HUDEP-2 (cell line): ENCODE results near the gene ZFPM1.
A peak's percentile ranks its signal among the peaks of the same experiment; 100 is the strongest.

Experiments used
- DNase-seq, 76 experiments: peaks; one replicate each; lab custom pipeline; 2025; ENCODE audit not compliant: unreplicated experiment in 76 of 76; lab: John Stamatoyannopoulos, UW

Gene ZFPM1

GRCh38 chr16:88524274-88524972 lies 71.3 kb downstream of the ZFPM1 start:
- DNase-seq, result no peak

DNA sequence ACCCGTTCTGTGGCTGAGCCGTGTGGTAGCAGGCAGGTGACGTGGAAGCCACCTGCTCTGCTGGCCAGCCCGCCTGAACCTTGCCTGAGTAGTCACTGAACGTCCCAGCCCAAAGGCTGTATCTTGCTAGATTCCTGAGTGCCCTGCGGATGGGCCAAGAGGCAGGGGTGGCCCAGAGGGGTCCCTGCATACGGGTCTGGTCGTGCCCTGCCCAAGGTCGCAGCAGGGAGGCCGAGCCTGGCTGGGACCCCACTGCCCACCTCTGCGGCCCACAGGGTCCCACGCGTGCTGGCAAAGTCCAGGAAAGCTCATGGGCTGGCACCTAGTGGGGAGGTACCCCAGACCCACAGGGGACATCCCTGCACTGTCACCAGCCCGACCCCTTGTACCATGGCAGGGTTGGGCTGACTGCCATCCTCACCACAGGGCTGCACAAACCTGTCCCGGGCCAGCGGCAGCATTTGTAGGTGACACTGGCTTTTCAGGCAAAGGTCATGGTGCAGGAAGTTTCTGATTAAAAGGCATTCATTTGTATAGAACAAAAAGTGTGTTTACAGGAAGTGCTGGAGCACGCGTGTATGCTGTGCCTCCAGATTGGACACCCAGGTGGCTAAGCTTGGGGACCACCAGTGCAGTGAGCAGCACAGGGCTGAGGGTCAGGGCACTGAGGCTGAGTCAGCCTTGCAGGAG lies 72.0 kb downstream of the ZFPM1 start:
- DNase-seq, result peak in 1 of 76 experiments; percentile 34

- DNase-seq, result no peak
Measured at GRCh38 chr16:88525663-88525990, 72.5 kb downstream of the ZFPM1 start.

DNA sequence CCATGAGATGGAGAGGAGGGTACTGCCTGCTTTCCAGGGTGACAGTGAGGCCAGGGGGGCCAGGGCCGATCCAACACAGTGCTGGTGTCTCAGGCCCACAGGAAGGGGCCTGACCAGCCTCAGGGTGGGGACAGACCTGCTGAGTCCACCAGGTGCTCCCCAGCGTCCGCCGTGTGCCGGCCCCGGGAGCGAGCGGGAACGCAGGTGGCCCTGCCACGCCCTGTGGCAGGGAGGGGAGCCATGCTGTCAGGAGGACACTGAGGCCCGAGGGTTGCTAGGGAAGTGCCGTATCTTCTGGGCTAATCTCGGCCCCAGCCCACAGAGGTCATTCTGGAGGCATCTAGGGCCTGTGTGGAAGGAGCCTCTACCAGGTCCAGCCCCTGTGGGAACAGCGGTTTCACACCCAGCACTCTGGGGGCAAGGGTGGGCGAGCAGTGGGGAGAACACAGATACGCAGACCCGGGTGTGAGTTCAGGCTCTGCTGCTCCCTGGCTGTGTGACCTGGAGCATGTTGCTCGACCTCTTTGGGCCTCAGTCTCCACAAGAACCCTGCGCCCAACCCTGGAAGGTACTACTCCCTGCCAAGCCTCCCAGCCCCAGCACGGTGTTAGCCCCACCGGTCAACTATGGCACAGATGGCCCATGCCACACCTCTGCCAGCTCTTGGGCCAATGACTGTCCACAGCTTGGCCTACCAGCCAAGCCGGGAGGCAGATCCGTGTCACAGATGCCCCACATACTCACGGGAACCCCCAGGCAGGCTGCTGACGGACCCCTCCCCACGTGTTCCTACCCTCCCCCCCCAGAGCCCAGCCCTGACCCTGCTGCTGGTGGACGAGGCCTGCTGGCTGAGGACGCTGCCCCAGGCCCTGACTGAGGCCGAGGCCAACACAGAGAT lies 73.2 kb downstream of the ZFPM1 start:
- DNase-seq, result peak in 16 of 76 experiments; percentile 13 to 55 (median 25)

GRCh38 chr16:88526906-88527185 lies 73.8 kb downstream of the ZFPM1 start:
- DNase-seq, result no peak

DNA sequence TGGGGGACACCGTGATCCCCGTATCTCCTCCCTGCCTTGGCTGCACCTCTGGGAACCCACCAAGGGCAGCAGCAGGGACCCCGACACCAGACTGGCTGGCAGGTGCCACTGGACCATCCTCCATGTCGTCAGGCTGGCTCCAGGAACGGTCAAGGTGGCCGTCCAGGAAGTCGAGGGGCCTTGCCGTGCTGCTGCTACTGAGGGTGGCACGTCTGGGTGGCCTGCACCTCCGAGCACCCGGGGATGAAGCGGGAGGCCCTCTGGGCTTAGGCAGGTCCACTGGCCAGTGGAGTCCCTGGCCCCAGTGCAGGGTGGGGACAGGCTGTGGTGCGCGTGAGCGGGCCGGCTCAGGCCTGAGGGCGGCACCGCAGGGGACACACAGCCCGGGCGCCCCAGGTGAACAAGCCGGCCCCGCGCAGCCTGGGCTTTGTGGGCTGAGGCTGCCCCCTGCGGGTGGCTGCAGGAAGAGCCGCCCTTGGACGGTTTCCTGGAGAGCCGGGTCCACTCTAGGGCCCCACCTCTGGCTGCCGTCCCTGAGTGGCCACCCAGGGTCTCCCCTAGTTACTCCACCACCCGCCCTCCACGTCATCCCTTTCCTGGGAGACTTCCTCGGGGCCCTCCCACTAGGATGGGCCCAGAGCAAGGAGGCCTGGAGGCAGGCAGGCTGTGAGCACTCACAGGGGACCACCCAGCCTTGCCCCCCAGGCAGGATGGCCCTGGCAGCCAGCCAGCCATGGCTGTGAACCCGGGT lies 74.3 kb downstream of the ZFPM1 start:
- DNase-seq, result peak in 33 of 76 experiments; percentile 15 to 65 (median 37)

DNA sequence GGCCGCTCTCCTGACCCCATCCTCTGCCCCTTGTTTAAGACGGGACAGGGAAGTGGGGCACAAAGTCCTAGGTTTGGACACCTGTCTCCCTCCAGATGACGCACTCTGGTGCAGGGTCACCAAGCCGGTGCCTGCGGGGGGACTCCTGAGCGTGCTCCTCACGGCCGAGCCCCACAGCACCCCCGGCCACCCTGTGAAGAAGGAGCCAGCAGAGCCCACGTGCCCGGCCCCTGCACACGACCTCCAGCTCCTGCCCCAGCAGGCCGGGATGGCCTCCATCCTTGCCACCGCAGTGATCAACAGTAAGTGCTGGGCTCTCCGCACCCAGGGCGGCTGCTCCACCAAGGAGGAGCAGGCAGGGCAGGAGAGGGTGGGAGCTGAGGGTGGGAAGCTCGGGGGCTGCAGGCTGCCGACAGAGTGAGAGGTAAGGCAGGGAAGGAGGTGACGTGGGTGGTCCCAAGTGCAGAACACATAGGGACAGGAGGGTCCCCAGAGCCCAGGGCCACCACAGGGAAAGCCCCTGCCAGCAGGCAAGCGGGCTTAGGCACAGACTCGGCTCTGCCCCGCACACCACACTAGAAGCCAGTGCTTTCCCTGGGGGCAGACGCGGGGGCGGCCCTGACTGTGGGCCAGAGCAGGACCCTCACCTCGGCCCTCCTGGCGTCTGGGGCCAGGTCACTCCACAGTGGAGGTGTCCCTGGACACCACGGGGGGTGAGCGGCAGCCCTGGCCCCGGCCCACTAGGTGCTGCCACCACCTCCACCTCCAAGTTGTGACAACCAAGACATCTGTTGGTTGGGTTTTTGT lies 75.1 kb downstream of the ZFPM1 start:
- DNase-seq, result no peak

DNA sequence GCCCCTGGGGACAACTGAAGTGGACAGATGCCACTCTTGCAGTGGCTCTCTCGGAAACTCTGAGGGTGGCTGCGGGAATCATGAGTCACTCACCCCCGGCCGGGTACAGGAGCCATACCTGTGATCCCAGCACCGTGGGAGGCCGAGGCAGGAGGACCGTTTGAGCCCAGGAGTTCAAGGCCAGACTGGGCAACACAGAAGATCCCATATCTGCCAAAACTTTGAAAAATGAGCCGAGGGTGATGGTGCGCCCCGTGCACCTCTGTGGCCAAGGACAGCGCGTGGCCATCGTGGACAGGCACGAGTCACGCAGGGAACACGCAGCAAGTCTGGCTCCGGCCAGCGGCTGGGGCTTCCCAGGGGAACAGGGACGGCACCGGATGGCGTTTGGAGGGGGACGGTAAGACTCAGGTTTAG lies 75.8 kb downstream of the ZFPM1 start:
- no peak for DNase-seq

- DNase-seq, result no peak
Measured at GRCh38 chr16:88529596-88529995, 76.5 kb downstream of the ZFPM1 start.

GRCh38 chr16:88530051-88530857 lies 77.2 kb downstream of the ZFPM1 start:
- no peak for DNase-seq

GRCh38 chr16:88530858-88531203 lies 77.8 kb downstream of the ZFPM1 start:
- peak in 69 of 76 experiments; percentile 21 to 83 (median 61) for DNase-seq

DNA sequence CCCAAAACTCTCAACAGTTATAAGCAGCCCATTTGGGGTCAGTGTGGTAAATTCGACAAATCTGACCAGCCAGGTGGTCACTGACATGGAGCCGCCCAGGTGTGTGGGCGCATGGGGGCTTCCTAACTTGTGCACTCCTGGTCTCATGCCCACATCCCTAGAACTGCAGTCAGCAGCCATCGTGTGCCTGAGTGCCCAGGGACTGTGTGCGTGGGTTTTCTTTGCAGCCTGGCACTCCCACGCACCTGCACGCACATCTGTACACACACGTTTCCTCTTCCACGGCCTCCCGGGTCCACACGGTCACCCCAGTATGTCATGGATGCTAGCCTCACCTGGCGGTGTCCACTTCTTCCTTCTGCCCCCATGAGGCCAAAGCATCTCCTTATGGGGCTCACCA lies 78.3 kb downstream of the ZFPM1 start:
- DNase-seq, result peak in 2 of 76 experiments; percentile 17 to 42

GRCh38 chr16:88531931-88532433 lies 78.9 kb downstream of the ZFPM1 start:
- DNase-seq, result no peak

- peak in 1 of 76 experiments; percentile 31 for DNase-seq
Measured at GRCh38 chr16:88532434-88533241, 79.6 kb downstream of the ZFPM1 start.

GRCh38 chr16:88533381-88533917 lies 80.4 kb downstream of the ZFPM1 start:
- no peak for DNase-seq

GRCh38 chr16:88533932-88534637 lies 81.0 kb downstream of the ZFPM1 start:
- peak in 59 of 76 experiments; percentile 23 to 84 (median 62) for DNase-seq

DNA sequence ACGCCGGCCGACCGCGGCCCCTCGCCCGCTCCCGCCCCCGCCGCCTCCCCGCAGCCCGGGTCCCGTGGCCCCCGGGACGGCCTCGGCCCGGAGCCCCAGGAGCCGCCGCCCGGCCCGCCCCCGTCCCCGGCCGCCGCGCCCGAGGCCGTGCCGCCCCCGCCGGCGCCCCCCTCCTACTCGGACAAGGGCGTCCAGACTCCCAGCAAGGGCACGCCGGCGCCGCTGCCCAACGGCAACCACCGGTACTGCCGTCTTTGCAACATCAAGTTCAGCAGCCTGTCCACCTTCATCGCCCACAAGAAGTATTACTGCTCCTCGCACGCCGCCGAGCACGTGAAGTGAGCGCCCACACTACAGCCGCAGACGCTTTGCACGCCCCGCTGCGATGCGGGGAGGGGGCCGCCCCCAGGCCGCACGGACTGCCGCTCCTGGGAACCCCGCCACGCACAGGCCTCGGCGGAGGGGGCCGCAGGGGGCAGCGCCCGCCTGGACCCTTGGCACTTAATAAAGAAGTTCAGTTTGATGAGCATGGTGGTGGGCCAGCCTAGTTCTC lies 81.6 kb downstream of the ZFPM1 start:
- DNase-seq, result peak in 16 of 76 experiments; percentile 17 to 46 (median 24)
